ENCODE results near the gene WNT9B. TPM values are rescaled to one million over a fixed set of nuclear protein-coding genes. Genes with fewer than 3 reads are reported as not detected.

Gene WNT9B
- total RNA-seq = 5.0 TPM in 1 of 2 replicates, not detected in the other

DNA sequence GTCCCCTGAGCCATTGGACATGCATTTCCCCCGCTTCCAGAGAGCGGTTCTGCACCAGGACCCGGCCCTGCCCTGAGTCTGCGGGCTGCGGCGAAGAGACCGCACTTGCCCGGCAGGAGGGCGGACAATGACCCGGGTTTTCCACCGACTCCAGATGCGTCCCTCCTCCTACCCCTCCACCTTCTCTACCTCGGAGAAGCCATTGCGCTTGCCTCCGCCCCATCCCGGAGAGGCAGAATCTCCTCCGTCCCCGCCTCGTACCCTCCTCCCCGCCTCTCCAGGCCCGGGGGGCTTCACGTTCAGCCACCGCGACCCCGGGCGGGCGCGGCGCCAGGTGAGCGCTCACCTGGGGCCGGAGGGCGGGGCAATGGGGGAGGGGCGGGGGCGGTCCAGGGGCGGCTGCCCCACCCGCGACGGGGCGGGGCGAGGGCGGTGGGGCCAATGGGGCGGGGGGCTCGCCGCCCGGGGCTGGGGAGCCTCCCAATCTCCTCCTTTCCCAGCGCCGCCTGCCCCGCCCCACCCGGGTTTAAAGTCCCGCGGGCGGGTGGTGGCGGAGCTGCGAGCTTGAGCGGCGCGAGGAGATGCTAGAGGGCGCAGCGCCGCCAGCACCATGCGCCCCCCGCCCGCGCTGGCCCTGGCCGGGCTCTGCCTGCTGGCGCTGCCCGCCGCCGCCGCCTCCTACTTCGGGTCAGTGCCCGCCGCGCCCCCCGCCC is at the start of gene WNT9B:
Gene WNT9B, plus strand, starts transcription at position 555 of the 713 bp plus-strand sequence. Its CDS starts 56 bp downstream, at position 611.
- no peak for DNase-seq (ENCODE audit: low read depth)

DNA sequence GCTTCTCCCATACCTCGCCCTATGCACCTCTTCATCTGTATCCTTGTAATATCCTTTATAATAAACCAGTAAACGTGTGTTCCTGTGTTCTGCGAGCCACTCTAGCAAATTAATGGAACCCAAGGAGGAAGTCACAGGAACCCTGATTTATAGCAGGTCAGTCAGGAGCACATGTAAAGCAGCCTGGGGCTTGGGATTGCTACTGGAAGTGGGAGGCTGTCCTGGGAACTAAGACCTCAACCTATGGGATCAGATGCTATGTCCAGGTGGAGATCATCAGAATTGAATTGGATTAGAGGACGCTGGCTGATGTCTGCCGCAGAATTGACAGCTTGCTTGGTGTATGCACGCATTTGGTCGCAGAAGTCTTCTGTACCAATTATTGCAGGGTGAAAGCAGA is 48.6 kb upstream of the WNT9B start:
- no peak for DNase-seq (ENCODE audit: low read depth)

- DNase-seq (ENCODE audit: low read depth) = no peak
Measured at GRCh38 chr17:46803544-46803943, 47.8 kb upstream of the WNT9B start.

DNA sequence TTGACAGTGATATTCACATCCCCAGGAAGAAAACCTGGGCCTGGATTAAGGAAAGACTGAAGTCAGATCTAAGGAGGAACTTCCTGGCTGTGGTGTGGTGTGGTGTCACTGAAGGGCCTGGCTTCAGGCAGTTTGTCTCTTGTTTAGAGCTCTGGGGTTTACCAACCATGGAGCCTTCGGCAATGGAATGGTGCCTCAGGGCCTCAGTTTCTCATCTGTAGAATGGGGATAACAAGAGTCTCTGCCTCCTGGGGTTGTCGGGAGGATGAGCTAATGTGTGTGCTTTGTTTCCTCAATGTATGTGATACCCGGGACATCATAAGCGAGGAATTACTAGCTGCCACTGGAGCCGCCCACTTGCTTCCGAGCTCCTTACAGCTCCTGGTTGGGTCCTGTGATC is 45.6 kb upstream of the WNT9B start:
- DNase-seq (ENCODE audit: low read depth) = no peak

GRCh38 chr17:46809110-46809571 is 42.2 kb upstream of the WNT9B start:
- DNase-seq (ENCODE audit: low read depth) = no peak

DNA sequence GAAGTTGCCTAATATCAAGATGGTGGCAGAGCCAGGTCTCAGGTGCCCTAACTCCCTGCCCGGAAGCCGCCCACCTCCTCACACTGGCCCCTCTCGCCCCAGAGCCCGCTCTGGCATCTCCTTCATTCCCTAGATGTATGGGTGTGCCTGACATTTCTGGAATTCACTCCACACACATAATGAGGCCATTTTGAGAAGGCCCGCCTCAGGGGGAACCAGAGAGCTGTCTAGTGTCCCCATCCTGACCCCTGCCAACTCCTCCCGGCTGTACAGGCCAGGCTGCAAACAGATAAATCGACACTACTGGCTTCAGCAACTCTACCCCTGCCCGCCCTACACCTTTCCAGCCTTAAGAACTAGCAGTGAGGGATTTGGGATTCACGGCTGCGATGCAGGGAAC is 40.5 kb upstream of the WNT9B start:
- DNase-seq (ENCODE audit: low read depth) = no peak

DNA sequence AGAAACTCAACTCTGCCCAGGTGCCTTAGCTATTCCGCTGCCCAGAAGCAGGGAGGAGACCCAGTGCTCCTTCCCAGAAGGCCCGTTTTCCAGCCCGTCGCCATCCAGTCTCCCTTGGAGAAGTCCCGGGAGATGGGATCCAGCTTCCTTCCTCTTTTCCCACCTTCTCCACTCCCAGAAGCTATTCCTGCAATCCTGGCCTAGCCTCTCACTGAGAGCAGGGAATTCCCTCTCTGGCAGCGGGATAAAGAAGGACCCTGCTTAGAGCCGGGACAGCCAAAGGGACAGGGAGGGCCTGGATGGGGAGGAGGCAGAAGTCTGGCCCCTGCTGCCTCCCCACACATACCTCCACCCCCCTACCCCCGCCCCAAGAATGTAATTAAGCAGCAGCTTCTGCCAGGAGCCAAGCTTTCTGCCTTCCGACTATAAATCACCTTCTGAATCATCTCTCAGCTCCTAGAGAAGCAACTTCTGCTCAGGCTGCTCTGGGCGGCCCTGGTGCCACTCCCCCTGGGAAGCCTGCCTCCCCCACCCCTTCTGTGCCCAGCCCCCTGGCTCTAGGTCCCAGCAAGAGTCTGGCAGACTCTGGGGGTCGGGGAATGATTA is 39.3 kb upstream of the WNT9B start:
- DNase-seq (ENCODE audit: low read depth) = peak; percentile 62

- no peak for DNase-seq (ENCODE audit: low read depth)
Measured at GRCh38 chr17:46812624-46813318, 38.6 kb upstream of the WNT9B start.

DNA sequence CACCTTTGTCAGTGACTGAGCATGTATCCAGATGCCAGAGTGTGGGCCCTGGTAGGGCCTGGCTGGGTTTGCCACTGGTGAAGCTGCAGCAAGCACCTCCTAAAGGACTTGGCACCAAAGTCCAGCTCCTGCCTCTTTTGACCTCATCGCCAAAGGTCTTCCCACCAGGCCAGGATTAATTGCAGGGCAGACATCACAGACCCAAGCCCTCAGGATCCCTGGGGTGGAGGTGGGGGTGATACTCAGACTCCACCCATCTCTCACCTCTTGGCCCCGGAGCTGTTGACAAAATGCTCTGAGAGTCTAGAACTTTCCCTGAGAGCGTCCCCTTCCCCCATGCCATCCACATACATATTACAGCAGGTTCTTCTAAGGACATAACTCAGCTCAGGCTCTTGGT is 37.5 kb upstream of the WNT9B start:
- DNase-seq (ENCODE audit: low read depth) = no peak

GRCh38 chr17:46814446-46814845 is 36.9 kb upstream of the WNT9B start:
- DNase-seq (ENCODE audit: low read depth) = no peak

DNA sequence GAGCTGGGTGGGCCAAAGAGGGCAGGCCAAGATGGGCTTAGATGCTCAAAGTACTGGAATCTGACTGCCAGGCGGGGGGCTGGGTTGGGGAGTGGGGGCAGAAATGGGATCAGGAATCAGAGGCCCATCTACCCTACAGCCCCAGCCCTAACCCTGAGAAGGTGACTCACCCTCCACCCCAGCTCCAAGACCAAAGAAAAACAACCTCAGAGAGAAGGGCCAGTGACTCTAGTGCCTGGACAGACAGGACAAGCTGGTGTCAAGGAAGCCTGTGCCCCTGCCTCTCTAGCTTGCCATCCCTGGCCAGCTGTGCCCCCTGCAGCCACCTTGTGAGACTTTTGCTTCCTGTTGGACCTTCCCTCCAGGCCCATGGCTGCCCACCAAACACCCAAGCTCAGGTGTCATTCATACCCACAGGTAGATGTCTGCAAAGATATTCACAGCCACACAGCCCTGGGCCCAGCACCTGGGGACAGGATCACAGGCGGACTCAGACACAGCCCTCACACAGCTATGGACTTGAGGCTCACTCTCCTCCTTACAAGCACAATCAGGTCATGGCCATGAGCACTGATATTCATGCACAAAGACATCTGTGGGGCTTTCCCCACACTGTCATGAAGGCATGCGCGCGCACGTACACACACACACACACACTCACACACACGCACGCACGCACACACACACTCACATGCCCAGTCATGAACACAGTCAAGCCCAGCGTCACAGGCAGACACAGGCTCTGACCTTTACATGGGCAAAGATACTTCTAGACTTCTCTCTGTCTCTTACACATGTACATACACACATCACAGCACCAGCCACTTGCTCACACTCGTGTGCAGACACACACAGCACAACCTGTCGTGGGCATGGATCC is 35.7 kb upstream of the WNT9B start:
- DNase-seq (ENCODE audit: low read depth) = no peak

DNA sequence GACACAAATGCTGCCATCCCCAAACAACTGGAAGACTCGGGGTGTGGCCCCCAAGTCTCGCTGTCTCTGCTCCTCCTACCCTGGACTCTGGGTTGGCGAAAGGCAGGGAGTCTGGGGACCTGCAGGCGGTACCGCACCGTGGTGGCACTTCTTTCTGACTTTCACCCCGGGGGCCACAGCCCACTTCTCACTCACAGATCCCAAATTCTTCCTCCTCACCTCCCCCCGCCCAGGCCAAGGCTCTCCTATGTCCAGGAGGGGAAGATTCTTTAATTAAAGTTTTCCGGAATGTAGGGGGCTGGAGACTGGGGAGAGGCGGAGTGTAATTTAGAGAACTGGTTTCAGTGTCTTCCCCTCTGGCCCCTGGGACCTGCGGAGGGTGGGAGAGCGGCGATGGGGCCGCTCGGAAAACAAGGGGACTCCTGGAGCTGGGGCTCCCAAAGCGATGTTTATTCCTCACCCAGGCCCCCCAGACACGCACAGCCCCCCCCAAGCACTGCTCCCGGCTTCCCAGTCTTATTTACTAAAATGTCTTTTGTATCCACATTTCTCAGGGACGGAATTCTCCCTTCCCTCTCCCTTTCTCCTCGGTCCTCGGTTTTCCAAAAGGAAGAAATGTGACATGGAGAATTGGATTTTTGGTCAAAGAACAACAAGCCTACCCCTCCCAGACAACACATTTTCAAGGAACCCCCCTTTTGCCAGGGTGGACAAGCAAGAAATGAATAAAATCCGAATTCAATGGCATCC is 34.1 kb upstream of the WNT9B start:
- DNase-seq (ENCODE audit: low read depth) = no peak

- no peak for DNase-seq (ENCODE audit: low read depth)
Measured at GRCh38 chr17:46817901-46818209, 33.5 kb upstream of the WNT9B start.

- no peak for DNase-seq (ENCODE audit: low read depth)
Measured at GRCh38 chr17:46818316-46818928, 33.0 kb upstream of the WNT9B start, which contains the start of gene WNT3. WNT3 (minus strand) TSS chr17:46818692; CDS start chr17:46818597, 95 bp downstream.

- DNase-seq (ENCODE audit: low read depth) = no peak
Measured at GRCh38 chr17:46818929-46819859, 32.2 kb upstream of the WNT9B start.

GRCh38 chr17:46819906-46820351 is 31.5 kb upstream of the WNT9B start:
- no peak for DNase-seq (ENCODE audit: low read depth)

GRCh38 chr17:46820592-46821450 is 30.6 kb upstream of the WNT9B start:
- DNase-seq (ENCODE audit: low read depth) = no peak

Data from renal cortical epithelial cell (primary cell).